ENCODE measurements around the gene SPDYE1. TPM values are rescaled to one million over a fixed set of nuclear protein-coding genes. Genes with fewer than 3 reads are reported as not detected.

The SPDYE1 gene
- total RNA-seq, 1 donor from 2014 or later, result not detected

DNA sequence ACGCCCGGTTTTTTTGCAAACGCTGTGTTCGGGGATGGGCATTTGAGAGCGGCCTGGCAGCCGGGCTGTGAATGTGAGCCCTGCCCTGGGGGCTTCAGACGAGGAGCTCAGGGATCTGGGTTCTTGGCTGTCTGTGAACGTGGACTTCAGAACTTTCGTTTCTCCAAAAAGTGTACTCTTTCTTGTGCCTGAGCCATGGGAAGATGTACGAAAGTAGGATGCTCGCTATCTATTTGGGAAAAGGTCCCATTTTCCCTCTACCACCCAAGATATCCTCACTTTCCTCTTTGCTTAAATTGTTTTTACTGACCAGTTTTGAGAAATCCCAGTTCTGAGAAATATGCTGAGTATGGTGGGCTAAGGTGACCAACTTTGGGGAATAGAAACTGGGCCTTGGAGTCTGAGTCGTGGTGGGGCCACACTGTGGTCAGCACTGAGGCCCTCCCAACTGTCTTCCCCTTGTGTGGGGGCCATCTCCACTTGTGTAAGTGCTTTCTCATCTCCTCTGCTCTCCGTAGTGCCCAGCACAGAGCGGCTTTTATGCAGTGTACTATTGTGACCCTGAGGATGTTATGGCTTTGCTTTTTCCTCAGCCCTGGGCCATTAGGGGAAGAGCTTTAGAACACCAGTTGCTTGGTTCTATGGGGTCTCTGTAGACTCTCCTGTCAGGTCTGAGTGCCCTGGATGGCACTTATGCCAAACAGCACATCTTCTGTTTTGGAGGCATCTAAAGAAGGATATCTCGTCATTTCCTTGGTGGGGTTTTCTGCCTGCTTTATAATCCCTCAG, 47.7 kb downstream of the SPDYE1 start:
- H3K4me3 ChIP-seq (ENCODE audit: low read depth, low read length), result peak overlapping the region; percentile 88
- TF ChIP-seq, protein P1, sequence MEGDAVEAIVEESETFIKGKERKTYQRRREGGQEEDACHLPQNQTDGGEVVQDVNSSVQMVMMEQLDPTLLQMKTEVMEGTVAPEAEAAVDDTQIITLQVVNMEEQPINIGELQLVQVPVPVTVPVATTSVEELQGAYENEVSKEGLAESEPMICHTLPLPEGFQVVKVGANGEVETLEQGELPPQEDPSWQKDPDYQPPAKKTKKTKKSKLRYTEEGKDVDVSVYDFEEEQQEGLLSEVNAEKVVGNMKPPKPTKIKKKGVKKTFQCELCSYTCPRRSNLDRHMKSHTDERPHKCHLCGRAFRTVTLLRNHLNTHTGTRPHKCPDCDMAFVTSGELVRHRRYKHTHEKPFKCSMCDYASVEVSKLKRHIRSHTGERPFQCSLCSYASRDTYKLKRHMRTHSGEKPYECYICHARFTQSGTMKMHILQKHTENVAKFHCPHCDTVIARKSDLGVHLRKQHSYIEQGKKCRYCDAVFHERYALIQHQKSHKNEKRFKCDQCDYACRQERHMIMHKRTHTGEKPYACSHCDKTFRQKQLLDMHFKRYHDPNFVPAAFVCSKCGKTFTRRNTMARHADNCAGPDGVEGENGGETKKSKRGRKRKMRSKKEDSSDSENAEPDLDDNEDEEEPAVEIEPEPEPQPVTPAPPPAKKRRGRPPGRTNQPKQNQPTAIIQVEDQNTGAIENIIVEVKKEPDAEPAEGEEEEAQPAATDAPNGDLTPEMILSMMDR (IDR thresholded peaks at IDR 0.05; ENCODE audit: insufficient read depth, low read length, poor library complexity, severe bottlenecking), result no peak
- peaks cover 2% of the 10 kb centered on the region for H3K36me3 ChIP-seq (ENCODE audit: control insufficient read depth, insufficient read depth, low read length)
- DNase-seq (ENCODE audit: low read depth), result no peak
- H3K27me3 ChIP-seq (ENCODE audit: control insufficient read depth, insufficient read depth, low read length), result no peaks in the 10 kb centered on the region

DNA sequence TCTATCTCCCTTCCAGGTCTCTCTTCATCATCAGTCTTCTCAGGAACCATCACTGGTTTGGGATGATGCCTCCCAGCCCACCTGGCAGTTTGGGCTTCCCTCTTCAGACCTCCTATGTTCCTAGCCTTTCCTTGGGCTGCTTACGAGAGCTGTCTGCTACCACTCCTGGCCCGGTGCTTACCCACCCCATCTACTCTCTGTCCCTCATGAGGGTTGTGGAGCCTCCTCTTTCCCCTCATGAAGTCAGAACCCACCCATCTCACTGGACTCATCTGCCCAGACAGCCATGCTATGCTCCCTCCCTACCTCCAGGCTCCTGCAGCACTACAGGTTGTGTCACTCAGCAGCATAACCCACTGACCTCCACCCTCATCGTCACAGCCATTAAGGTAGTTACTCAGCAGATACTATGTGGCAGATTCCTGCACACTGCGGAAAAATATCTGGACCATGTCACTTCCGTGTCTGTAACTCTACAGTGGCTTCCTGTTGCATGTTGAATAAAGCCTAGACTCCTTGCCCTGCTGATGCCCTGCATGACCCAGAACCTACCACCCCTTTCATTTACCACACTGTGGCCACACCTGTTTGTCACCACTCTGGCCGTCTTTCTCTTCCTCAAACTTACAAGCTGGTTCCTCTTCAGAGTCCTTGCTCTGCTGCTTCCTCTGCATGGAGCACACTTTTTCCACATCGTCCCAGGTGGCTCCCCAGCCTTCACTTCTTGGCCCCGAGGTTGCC, 48.8 kb downstream of the SPDYE1 start:
- TF ChIP-seq, protein P1 (IDR thresholded peaks at IDR 0.05; ENCODE audit: insufficient read depth, low read length, poor library complexity, severe bottlenecking), result no peak
- no peak for DNase-seq (ENCODE audit: low read depth)
- H3K36me3 ChIP-seq (ENCODE audit: control insufficient read depth, insufficient read depth, low read length), result peaks cover 3% of the 10 kb centered on the region
- H3K27me3 ChIP-seq (ENCODE audit: control insufficient read depth, insufficient read depth, low read length), result no peaks in the 10 kb centered on the region
- no peak overlapping the region for H3K4me3 ChIP-seq (ENCODE audit: low read depth, low read length)

DNA sequence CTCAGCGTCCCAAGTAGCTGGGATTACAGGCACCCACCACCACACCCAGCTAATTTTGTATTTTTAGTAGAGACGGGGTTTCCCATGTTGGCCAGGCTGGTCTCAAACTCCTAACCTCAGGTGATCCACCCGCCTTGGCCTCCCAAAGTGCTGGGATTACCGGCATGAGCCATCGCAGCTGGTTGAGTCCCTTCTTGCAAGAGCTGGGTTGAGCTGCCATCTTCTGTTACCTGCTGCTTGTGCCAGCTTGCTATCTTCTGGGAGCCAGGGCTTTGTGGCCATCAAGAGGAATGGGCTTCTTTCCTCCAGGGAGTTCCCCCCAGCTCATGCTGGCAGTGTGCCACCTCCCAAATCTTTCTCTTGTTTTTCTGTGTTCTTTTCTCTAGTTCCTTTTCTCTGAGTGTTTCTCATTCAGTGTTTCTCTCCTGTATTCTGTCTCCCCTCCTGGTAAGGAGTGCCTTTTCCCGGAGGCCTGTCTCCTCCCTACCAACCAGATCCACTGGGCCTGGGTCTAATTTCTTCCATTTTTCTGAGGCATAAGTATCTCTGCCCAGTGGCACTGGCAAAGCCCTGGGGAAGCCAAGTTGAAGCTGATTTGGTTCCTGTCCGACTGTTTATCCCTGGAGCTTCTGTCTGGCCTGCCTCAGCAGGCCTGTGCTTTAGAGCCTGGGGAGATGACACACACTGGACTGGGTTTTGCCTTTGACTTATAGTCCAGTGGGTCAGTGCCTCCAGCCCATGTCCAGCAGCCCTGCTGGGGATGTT, 50.5 kb downstream of the SPDYE1 start:
- no peak for DNase-seq (ENCODE audit: low read depth)
- peaks cover 3% of the 10 kb centered on the region for H3K36me3 ChIP-seq (ENCODE audit: control insufficient read depth, insufficient read depth, low read length)
- TF ChIP-seq, protein P1 (IDR thresholded peaks at IDR 0.05; ENCODE audit: insufficient read depth, low read length, poor library complexity, severe bottlenecking), result no peak
- no peak overlapping the region for H3K4me3 ChIP-seq (ENCODE audit: low read depth, low read length)
- no peaks in the 10 kb centered on the region for H3K27me3 ChIP-seq (ENCODE audit: control insufficient read depth, insufficient read depth, low read length)

DNA sequence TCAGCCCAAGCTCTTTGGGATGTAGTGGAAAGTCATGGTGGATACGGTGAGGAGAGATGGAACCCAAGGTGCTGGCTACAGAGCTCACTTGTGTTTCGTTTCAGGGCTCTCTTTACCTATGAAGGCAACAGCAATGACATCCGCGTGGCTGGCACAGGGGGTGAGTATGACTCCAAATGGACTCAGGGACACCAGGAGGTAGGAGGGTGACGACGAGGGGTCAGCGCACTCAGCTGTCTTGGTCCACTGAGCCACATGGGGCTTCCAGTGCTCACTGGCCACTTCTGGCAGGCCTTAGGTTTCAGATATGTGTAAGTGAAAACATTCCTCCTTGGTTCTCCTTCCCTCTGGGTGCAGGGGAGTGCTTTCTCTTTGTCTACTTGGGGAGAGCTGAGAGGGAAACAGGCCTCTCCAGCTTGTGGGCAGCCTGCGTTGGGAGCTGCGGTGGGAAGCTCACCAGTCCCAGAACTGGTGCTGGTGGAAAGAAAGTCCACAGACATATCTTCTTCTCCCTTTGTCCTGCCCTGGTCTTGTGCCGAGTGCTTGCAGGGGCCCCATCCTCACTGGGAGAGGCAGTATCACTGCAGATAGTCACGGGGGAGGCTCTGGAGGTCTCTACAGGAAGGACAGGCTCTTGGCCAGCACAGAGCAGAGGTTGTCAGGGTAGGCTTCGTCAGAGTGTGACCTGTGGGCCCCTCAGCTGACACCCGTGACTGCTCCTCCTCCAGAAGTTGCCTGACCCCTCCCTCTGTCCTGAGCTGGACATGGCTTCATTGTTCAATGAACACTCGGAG, 52.6 kb downstream of the SPDYE1 start:
- H3K36me3 ChIP-seq (ENCODE audit: control insufficient read depth, insufficient read depth, low read length), result peaks cover 3% of the 10 kb centered on the region
- H3K4me3 ChIP-seq (ENCODE audit: low read depth, low read length), result no peak overlapping the region
- TF ChIP-seq, protein P1 (IDR thresholded peaks at IDR 0.05; ENCODE audit: insufficient read depth, low read length, poor library complexity, severe bottlenecking), result no peak
- no peak for DNase-seq (ENCODE audit: low read depth)
- no peaks in the 10 kb centered on the region for H3K27me3 ChIP-seq (ENCODE audit: control insufficient read depth, insufficient read depth, low read length)

DNA sequence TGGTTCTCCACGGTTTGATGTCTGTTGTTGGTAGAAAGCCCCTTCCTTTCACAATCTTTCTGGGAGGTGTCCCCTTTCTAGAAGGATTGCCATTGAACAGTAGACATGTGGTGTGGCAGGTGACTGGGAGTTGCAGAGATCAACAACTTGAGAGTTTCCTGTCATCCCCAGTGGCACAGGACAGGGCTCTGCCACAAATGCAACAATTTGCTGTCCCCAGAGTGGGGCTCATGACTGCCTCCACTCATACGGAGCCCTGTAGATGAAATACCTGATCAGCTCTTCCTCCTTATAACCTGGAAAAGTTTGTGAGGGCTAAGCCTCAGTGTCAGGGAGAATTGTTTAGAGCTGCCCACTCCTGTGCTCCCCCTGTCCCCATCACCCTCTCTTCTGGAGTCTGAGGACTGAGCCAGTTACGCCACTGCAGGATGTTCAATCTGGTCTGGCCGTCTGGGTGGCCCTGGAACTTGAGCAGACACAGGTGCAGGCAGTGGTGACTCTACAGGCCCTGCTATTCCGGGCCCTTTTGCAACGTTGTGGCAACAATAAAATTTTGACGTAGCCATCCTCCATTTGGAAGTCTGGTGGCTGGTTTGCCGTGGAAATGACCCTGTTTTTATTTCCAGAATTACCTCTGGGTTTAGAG, 53.3 kb downstream of the SPDYE1 start:
- TF ChIP-seq, protein P1 (IDR thresholded peaks at IDR 0.05; ENCODE audit: insufficient read depth, low read length, poor library complexity, severe bottlenecking), result no peak
- Histone ChIP-seq H3K36me3 (ENCODE audit: control insufficient read depth, insufficient read depth, low read length) (peaks cover 3% of the 10 kb centered on the region), H3K27me3 (ENCODE audit: control insufficient read depth, insufficient read depth, low read length) (no peaks in the 10 kb centered on the region), H3K4me3 (ENCODE audit: low read depth, low read length) (no peak overlapping the region)
- DNase-seq (ENCODE audit: low read depth), result no peak

Measured in kidney epithelial cell (primary cell).